Cardiac muscle cell (in vitro differentiated cells and primary cell): ENCODE data around the gene FAM20C. TPM values are rescaled to one million over a fixed set of nuclear protein-coding genes. Genes with fewer than 3 reads are reported as not detected.
"Not testable (repeated sequence)": the region's sequence is repeated elsewhere in the genome, so short reads cannot be mapped to it uniquely, and the experiment has no call there.

ENCODE experiments used
- DNase-seq, 2 donors: peaks; one replicate each; pipeline versions ENCODE4 v3.0.0 to v3.0.0-alpha.2; 2010 to 2017; ENCODE audit warnings: low read depth in 1 of 2, low spot score in 1 of 2
- H3K27ac ChIP-seq: fragments of 200-600 bp; sonication (generic); 2 replicates; pipeline ENCODE4 v1.5.1; 2016
- H3K27me3 ChIP-seq: fragments of 200-600 bp; sonication (generic); 2 replicates; pipeline ENCODE4 v1.6.0; 2016; ENCODE audit warnings: control low read depth
- H3K36me3 ChIP-seq: fragments of 200-600 bp; sonication (generic); 2 replicates; pipeline ENCODE4 v1.5.1; 2016; ENCODE audit warnings: control low read depth
- H3K4me1 ChIP-seq: fragments of 200-600 bp; sonication (generic); 2 replicates; pipeline ENCODE4 v1.8.1; 2017; ENCODE audit warnings: low read depth, mild to moderate bottlenecking, mixed run types
- H3K4me3 ChIP-seq: fragments of 200-600 bp; sonication (generic); 2 replicates; pipeline ENCODE4 v1.5.1; 2016; ENCODE audit warnings: mild to moderate bottlenecking
- H3K9me3 ChIP-seq: fragments of 200-600 bp; sonication (generic); 2 replicates; pipeline ENCODE4 v1.5.1; 2017; ENCODE audit warnings: low read depth, mild to moderate bottlenecking, control low read depth
- CTCF ChIP-seq: IDR thresholded peaks from 2 replicates; pipeline ENCODE4 v1.5.1; 2012; ENCODE audit warnings: low read depth, mild to moderate bottlenecking, low read length
- polyA plus RNA-seq: library from polyadenylated mRNA; unstranded; fragments of >200 nt; fragmentation: Nextera tagmentation; extraction: Ambion mirVana; gene quantifications from 2 replicates; pipeline ENCODE4 v1.2.1, GENCODE V29; 2016
- total RNA-seq: library from RNA; depleted of rRNA; stranded (reverse); fragments of >200 nt; gene quantifications from 2 replicates; pipeline ENCODE4 v1.2.3, GENCODE V29; 2016

FAM20C gene
- total and polyA plus RNA-seq, 2 experiments from 2014 or later, result 4.9 to 15.7 TPM

- no peak for DNase-seq
- no peaks in the 10 kb centered on the region for H3K36me3 ChIP-seq
These were observed 45.0 kb downstream of the FAM20C start for GRCh38 chr7:237385-237784.

GRCh38 chr7:240146-240676 lies 47.8 kb downstream of the FAM20C start:
- H3K27me3 ChIP-seq, result no peaks in the 10 kb centered on the region
- no peak overlapping the region for H3K27ac ChIP-seq
- no peaks in the 10 kb centered on the region for H3K4me1 ChIP-seq
- no peaks in the 10 kb centered on the region for H3K36me3 ChIP-seq
- TF ChIP-seq CTCF, result no peak
- H3K9me3 ChIP-seq, result no peaks in the 10 kb centered on the region
- no peak for DNase-seq
- H3K4me3 ChIP-seq, result no peak overlapping the region

More at GRCh38 chr7:237385-237784, 45.0 kb downstream of the FAM20C start:
- Histone ChIP-seq H3K4me1 (no peaks in the 10 kb centered on the region), H3K9me3 (no peaks in the 10 kb centered on the region), H3K27me3 (no peaks in the 10 kb centered on the region), H3K27ac (no peak overlapping the region), H3K4me3 (no peak overlapping the region)
- TF ChIP-seq CTCF, result no peak

GRCh38 chr7:240887-241421 lies 48.6 kb downstream of the FAM20C start:
- no peak overlapping the region for H3K27ac ChIP-seq
- H3K4me3 ChIP-seq, result no peak overlapping the region
- no peaks in the 10 kb centered on the region for H3K9me3 ChIP-seq
- H3K27me3 ChIP-seq, result no peaks in the 10 kb centered on the region
- no peaks in the 10 kb centered on the region for H3K4me1 ChIP-seq
- no peaks in the 10 kb centered on the region for H3K36me3 ChIP-seq
- no peak for TF ChIP-seq CTCF
- no peak for DNase-seq

GRCh38 chr7:241513-241912 lies 49.1 kb downstream of the FAM20C start:
- TF ChIP-seq CTCF, result no peak
- no peaks in the 10 kb centered on the region for H3K27me3 ChIP-seq
- H3K4me1 ChIP-seq, result no peaks in the 10 kb centered on the region
- no peak overlapping the region for H3K27ac ChIP-seq
- no peak for DNase-seq
- no peaks in the 10 kb centered on the region for H3K36me3 ChIP-seq
- no peaks in the 10 kb centered on the region for H3K9me3 ChIP-seq
- no peak overlapping the region for H3K4me3 ChIP-seq

GRCh38 chr7:242826-243579 lies 50.6 kb downstream of the FAM20C start:
- not testable (repeated sequence) for H3K36me3 ChIP-seq, H3K9me3 ChIP-seq, H3K27me3 ChIP-seq, H3K4me1 ChIP-seq, H3K27ac ChIP-seq, DNase-seq, H3K4me3 ChIP-seq

GRCh38 chr7:243580-243978 lies 51.2 kb downstream of the FAM20C start:
- H3K9me3 ChIP-seq, H3K27me3 ChIP-seq, H3K27ac ChIP-seq, H3K36me3 ChIP-seq, DNase-seq, H3K4me1 ChIP-seq, H3K4me3 ChIP-seq: not testable (repeated sequence)
